ENCODE measurements around the gene ZC3H12C.

The ZC3H12C gene

GRCh38 chr11:110153474-110153873, 60.3 kb downstream of the ZC3H12C start:
- no peak for DNase-seq

GRCh38 chr11:110156503-110156902, 63.3 kb downstream of the ZC3H12C start:
- DNase-seq = no peak

- DNase-seq = no peak
Measured at GRCh38 chr11:110158317-110159200, 65.4 kb downstream of the ZC3H12C start.

GRCh38 chr11:110159476-110159875, 66.3 kb downstream of the ZC3H12C start:
- no peak for DNase-seq

- no peak for DNase-seq
Measured at GRCh38 chr11:110160016-110160415, 66.8 kb downstream of the ZC3H12C start.

GRCh38 chr11:110160437-110160836, 67.2 kb downstream of the ZC3H12C start:
- no peak for DNase-seq

GRCh38 chr11:110161061-110161460, 67.9 kb downstream of the ZC3H12C start:
- no peak for DNase-seq

GRCh38 chr11:110162216-110162615, 69.0 kb downstream of the ZC3H12C start:
- no peak for DNase-seq

GRCh38 chr11:110165039-110165925, 72.1 kb downstream of the ZC3H12C start:
- no peak for DNase-seq

- no peak for DNase-seq
Measured at GRCh38 chr11:110168033-110168803, 75.0 kb downstream of the ZC3H12C start.

GRCh38 chr11:110169738-110170137, 76.5 kb downstream of the ZC3H12C start:
- no peak for DNase-seq

GRCh38 chr11:110172468-110173065, 79.4 kb downstream of the ZC3H12C start:
- no peak for DNase-seq

- peak; percentile 50 for DNase-seq
Measured at GRCh38 chr11:110173811-110174644, 80.8 kb downstream of the ZC3H12C start.

- no peak for DNase-seq
Measured at GRCh38 chr11:110174645-110175310, 81.6 kb downstream of the ZC3H12C start.

GRCh38 chr11:110176366-110177085, 83.3 kb downstream of the ZC3H12C start:
- no peak for DNase-seq

- DNase-seq = no peak
Measured at GRCh38 chr11:110177086-110177456, 83.9 kb downstream of the ZC3H12C start.

GRCh38 chr11:110179064-110179463, 85.9 kb downstream of the ZC3H12C start:
- no peak for DNase-seq

- DNase-seq = no peak
Measured at GRCh38 chr11:110182886-110183285, 89.7 kb downstream of the ZC3H12C start.

GRCh38 chr11:110184456-110184855, 91.3 kb downstream of the ZC3H12C start:
- no peak for DNase-seq

- DNase-seq = no peak
Measured at GRCh38 chr11:110185121-110185591, 92.0 kb downstream of the ZC3H12C start.
